DOHH2 (cell line): ENCODE data around the gene ATXN7L1.

ENCODE experiments used
- CTCF ChIP-seq: fragments of 200-600 bp; sonication (generic); IDR thresholded peaks from one replicate; pipeline ENCODE4 v1.5.1; 2014; ENCODE audit warnings: antibody characterized with exemption, mild to moderate bottlenecking, low read depth, low read length; ENCODE audit not compliant: poor library complexity, severe bottlenecking
- EZH2phosphoT487 ChIP-seq: fragments of 200-600 bp; sonication (generic); IDR thresholded peaks from 2 replicates; pipeline ENCODE4 v1.6.1; 2017; ENCODE audit warnings: borderline replicate concordance, mild to moderate bottlenecking, antibody characterized with exemption, low read length, moderate library complexity, mixed read lengths

- TF ChIP-seq CTCF (no peak), EZH2phosphoT487 (no peak)
Measured at GRCh38 chr7:105806592-105807447, 69.6 kb downstream of the ATXN7L1 start.
